HEK293T (cell line): ENCODE data around the gene SORD.
"Not testable (repeated sequence)": the region's sequence is repeated elsewhere in the genome, so short reads cannot be mapped to it uniquely, and the experiment has no call there.

Experiments
- BHLHE40 ChIP-seq: fragments of 450-650 bp; IDR thresholded peaks from 2 replicates; pipeline ENCODE4 v1.6.1; 2016; ENCODE audit warnings: mild to moderate bottlenecking, moderate library complexity, borderline replicate concordance
- ELF4 ChIP-seq: fragments of 450-650 bp; IDR thresholded peaks from 2 replicates; pipeline ENCODE4 v1.6.1; 2017; ENCODE audit warnings: antibody characterized with exemption
- FOXA1 ChIP-seq: fragments of 450-650 bp; IDR thresholded peaks from 2 replicates; pipeline ENCODE4 v1.6.1; 2016; ENCODE audit warnings: mild to moderate bottlenecking
- FOXM1 ChIP-seq: fragments of 450-650 bp; IDR thresholded peaks from 2 replicates; pipeline ENCODE4 v1.6.1; 2017; ENCODE audit warnings: mild to moderate bottlenecking, borderline replicate concordance
- SP1 ChIP-seq: fragments of 450-650 bp; IDR thresholded peaks from 2 replicates; pipeline ENCODE4 v1.6.1; 2017
- SUZ12 ChIP-seq: fragments of 450-650 bp; IDR thresholded peaks from 2 replicates; pipeline ENCODE4 v1.6.1; 2016; ENCODE audit warnings: mild to moderate bottlenecking
- TARDBP ChIP-seq: fragments of 450-650 bp; IDR thresholded peaks from 2 replicates; pipeline ENCODE4 v1.6.1; 2016

DNA sequence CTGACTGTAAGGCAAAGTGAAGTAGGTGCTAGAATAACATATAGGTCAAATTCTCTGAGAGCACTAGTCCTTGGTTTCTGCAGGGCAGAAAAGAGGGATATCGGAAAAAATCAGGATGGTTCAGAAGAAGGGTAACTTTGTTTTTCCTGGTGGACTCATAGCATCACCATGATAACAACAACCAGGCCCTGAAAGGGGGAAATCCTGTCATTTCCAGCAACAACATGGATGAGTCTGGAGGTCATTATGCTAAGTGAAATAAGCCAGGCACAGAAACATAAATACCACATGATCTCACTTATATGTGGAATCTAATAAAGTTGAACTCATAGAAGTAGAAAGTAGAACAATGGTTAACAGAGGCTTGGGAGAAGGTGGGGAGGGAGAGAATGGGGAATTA is 38.9 kb upstream of the SORD start:
- not testable (repeated sequence) for TF ChIP-seq FOXM1, BHLHE40, ELF4, TARDBP, FOXA1, SP1, SUZ12
